BJ (cell line): Measurements from ENCODE around the gene MTHFD2L. TPM values are rescaled to one million over a fixed set of nuclear protein-coding genes. Genes with fewer than 3 reads are reported as not detected.

Experiments used
- CTCF ChIA-PET: fragments of 350-600 bp; formaldehyde crosslinking; extraction: SDS; loops from one replicate; lab custom pipeline; 2021; ENCODE audit warnings: antibody characterized with exemption, inconsistent platforms; lab: Yijun Ruan, JAX
- POLR2A ChIA-PET: fragments of 300-600 bp; sonication (Branson Sonifier 250); formaldehyde crosslinking; extraction: SDS; loops from one replicate; lab custom pipeline; 2021; ENCODE audit warnings: antibody characterized with exemption; lab: Charles Lee
- DNase-seq: peaks from one replicate; pipeline ENCODE4 v3.0.0-alpha.2; 2011; ENCODE audit warnings: low read depth
- H3K27me3 ChIP-seq: 2 replicates; pipeline ENCODE4 v1.6.0; 2011; ENCODE audit warnings: low read length; ENCODE audit not compliant: control insufficient read depth, insufficient read depth
- H3K36me3 ChIP-seq: 2 replicates; pipeline ENCODE4 v1.5.1; 2011; ENCODE audit warnings: low read length; ENCODE audit not compliant: control insufficient read depth, insufficient read depth
- H3K4me3 ChIP-seq: 2 replicates; pipeline ENCODE4 v1.5.1; 2011; ENCODE audit warnings: low read depth, mild to moderate bottlenecking, control low read depth, low read length
- polyA plus RNA-seq: library from polyadenylated mRNA; depleted of rRNA; stranded (reverse); fragments of >200 nt; gene quantifications from 2 replicates; pipeline ENCODE4 v1.2.3, GENCODE V29; 2011
- TF ChIP-seq, protein P1 (sequence below): IDR thresholded peaks from 2 replicates; pipeline ENCODE4 v1.5.1; 2011; ENCODE audit warnings: low read depth, mild to moderate bottlenecking, control low read depth, inconsistent platforms, low read length, moderate library complexity; ENCODE audit not compliant: insufficient read depth

Gene MTHFD2L
- polyA plus RNA-seq, 1 experiment: 1.7 TPM

DNA sequence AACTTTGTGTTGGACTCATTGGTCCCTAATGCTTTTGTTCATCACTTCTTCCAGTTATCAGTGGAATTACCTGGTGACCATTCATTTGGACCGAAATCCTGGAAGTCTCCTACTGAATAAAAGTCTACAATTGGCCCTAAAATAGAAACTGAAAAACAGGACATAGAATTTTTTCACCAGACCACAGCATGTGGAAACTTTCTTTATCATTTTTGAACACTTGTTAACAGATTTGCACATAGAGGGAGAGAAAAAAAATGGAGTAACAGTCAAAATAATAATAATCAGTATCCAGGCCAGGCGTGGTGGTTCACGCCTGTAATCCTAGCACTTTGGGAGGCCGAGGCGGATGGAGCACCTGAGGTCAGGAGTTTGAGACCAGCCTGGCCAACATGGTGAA lies 157.5 kb downstream of the MTHFD2L start:
- ChIA-PET POLR2A (no interaction called here), CTCF (interaction anchor here (1.2 to 3.2 kb wide), 2 partner anchors 86 to 126 kb away, joined by 5 to 15 read pairs; no protein-coding TSS in a partner anchor)
- H3K36me3 ChIP-seq: no peaks in the 10 kb centered on the region
- no peak overlapping the region for H3K4me3 ChIP-seq
- TF ChIP-seq, protein P1, sequence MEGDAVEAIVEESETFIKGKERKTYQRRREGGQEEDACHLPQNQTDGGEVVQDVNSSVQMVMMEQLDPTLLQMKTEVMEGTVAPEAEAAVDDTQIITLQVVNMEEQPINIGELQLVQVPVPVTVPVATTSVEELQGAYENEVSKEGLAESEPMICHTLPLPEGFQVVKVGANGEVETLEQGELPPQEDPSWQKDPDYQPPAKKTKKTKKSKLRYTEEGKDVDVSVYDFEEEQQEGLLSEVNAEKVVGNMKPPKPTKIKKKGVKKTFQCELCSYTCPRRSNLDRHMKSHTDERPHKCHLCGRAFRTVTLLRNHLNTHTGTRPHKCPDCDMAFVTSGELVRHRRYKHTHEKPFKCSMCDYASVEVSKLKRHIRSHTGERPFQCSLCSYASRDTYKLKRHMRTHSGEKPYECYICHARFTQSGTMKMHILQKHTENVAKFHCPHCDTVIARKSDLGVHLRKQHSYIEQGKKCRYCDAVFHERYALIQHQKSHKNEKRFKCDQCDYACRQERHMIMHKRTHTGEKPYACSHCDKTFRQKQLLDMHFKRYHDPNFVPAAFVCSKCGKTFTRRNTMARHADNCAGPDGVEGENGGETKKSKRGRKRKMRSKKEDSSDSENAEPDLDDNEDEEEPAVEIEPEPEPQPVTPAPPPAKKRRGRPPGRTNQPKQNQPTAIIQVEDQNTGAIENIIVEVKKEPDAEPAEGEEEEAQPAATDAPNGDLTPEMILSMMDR: no peak
- no peaks in the 10 kb centered on the region for H3K27me3 ChIP-seq
- DNase-seq: no peak

GRCh38 chr4:74316397-74316796 lies 158.5 kb downstream of the MTHFD2L start:
- no peak for DNase-seq
- no peaks in the 10 kb centered on the region for H3K27me3 ChIP-seq
- TF ChIP-seq, protein P1: no peak
- H3K4me3 ChIP-seq: no peak overlapping the region
- CTCF ChIA-PET: interaction anchor here (0.7 to 3.2 kb wide), 5 partner anchors 54 to 711 kb away, joined by 3 to 15 read pairs (median 4); no protein-coding TSS in a partner anchor
- POLR2A ChIA-PET: no interaction called here
- no peaks in the 10 kb centered on the region for H3K36me3 ChIP-seq

GRCh38 chr4:74317616-74318246 lies 159.8 kb downstream of the MTHFD2L start:
- no peak overlapping the region for H3K4me3 ChIP-seq
- H3K27me3 ChIP-seq: no peaks in the 10 kb centered on the region
- DNase-seq: no peak
- POLR2A ChIA-PET: no interaction called here
- TF ChIP-seq, protein P1: no peak
- CTCF ChIA-PET: interaction anchor here (0.8 to 8.5 kb wide), 5 partner anchors 10 to 356 kb away, joined by 3 to 175 read pairs (median 3); no protein-coding TSS in a partner anchor
- no peaks in the 10 kb centered on the region for H3K36me3 ChIP-seq

- no peaks in the 10 kb centered on the region for H3K36me3 ChIP-seq
- H3K4me3 ChIP-seq: no peak overlapping the region
- 0 out of 2 replicates have a peak, but pooled peaks cover 1% of the 10 kb centered on the region for H3K27me3 ChIP-seq
- POLR2A ChIA-PET: no interaction called here
- CTCF ChIA-PET: interaction anchor here (0.9 to 8.5 kb wide), 3 partner anchors 10 to 356 kb away, joined by 3 to 175 read pairs (median 4); no protein-coding TSS in a partner anchor
- no peak for DNase-seq
- TF ChIP-seq, protein P1: no peak
Measured at GRCh38 chr4:74318276-74318675, 160.4 kb downstream of the MTHFD2L start.

- DNase-seq: no peak
- CTCF ChIA-PET: interaction anchor here (0.6 to 8.5 kb wide), 16 partner anchors 7 to 554 kb away, joined by 3 to 175 read pairs (median 6); no protein-coding TSS in a partner anchor
- H3K36me3 ChIP-seq: no peaks in the 10 kb centered on the region
- POLR2A ChIA-PET: no interaction called here
- TF ChIP-seq, protein P1: no peak
- H3K4me3 ChIP-seq: no peak overlapping the region
- 0 out of 2 replicates have a peak, but pooled peaks cover 1% of the 10 kb centered on the region for H3K27me3 ChIP-seq
Measured at GRCh38 chr4:74319470-74319869, 161.6 kb downstream of the MTHFD2L start.
